T47D (cell line): ENCODE data around the gene RAI1.
"Not testable (repeated sequence)": the region's sequence is repeated elsewhere in the genome, so short reads cannot be mapped to it uniquely, and the experiment has no call there.

Experiments used
- DNase-seq, 2 experiments: peaks; one replicate each; pipeline versions ENCODE4 v3.0.0 to v3.0.0-alpha.2; 2011 to 2012; ENCODE audit warnings: low read depth in 1 of 2, low spot score in 1 of 2
- JUND ChIP-seq: IDR thresholded peaks from 2 replicates; pipeline ENCODE4 v1.6.1; 2012; ENCODE audit warnings: low read depth
- in situ Hi-C: cut with HindIII; loops from 2 replicates; pipeline ENCODE4 v1.10.0; 2016; ENCODE audit warnings: low sequenced_read_pairs, low pct_unique_long_range_greater_than_20kb

Gene RAI1

GRCh38 chr17:17668775-17669579, 12.3 kb upstream of the RAI1 start:
- in situ Hi-C loops, result no loop called here
- no peak for DNase-seq
- TF ChIP-seq JUND, result no peak

GRCh38 chr17:17669580-17670235, 11.6 kb upstream of the RAI1 start:
- in situ Hi-C loops, result no loop called here
- DNase-seq, result no peak
- TF ChIP-seq JUND, result no peak

- in situ Hi-C loops, result no loop called here
- no peak for DNase-seq
- TF ChIP-seq JUND, result no peak
These were observed 10.5 kb upstream of the RAI1 start for GRCh38 chr17:17670701-17671305.

GRCh38 chr17:17671369-17672129, 9.7 kb upstream of the RAI1 start:
- in situ Hi-C loops, result no loop called here
- no peak for DNase-seq
- TF ChIP-seq JUND, result no peak

GRCh38 chr17:17672453-17673368, 8.5 kb upstream of the RAI1 start:
- TF ChIP-seq JUND, result no peak
- no peak for DNase-seq
- in situ Hi-C loops, result no loop called here

GRCh38 chr17:17675416-17675815, 5.8 kb upstream of the RAI1 start:
- TF ChIP-seq JUND, result no peak
- in situ Hi-C loops, result no loop called here
- no peak for DNase-seq

- in situ Hi-C loops, result no loop called here
- no peak for DNase-seq
- TF ChIP-seq JUND, result no peak
These were observed 5.2 kb upstream of the RAI1 start for GRCh38 chr17:17675925-17676534.

- in situ Hi-C loops, result no loop called here
- no peak for DNase-seq
- TF ChIP-seq JUND, result no peak
These were observed 4.5 kb upstream of the RAI1 start for GRCh38 chr17:17676752-17677151.

GRCh38 chr17:17677299-17678040, 3.8 kb upstream of the RAI1 start:
- no peak for TF ChIP-seq JUND
- no peak for DNase-seq
- in situ Hi-C loops, result no loop called here

GRCh38 chr17:17678063-17678699, 3.1 kb upstream of the RAI1 start:
- in situ Hi-C loops, DNase-seq: not testable (repeated sequence)
